Ecto neural progenitor cell (in vitro differentiated cells): ENCODE results near the gene UBE2D4.
A peak's percentile ranks its signal among the peaks of the same experiment; 100 is the strongest.
"Not testable (repeated sequence)": the region's sequence is repeated elsewhere in the genome, so short reads cannot be mapped to it uniquely, and the experiment has no call there.

Experiments
- DNase-seq: peaks from one replicate; pipeline ENCODE4 v3.0.0-alpha.2; 2018; ENCODE audit warnings: low spot score

UBE2D4 gene

GRCh38 chr7:43925984-43926797, at the start of gene UBE2D4:
Gene UBE2D4, plus strand, starts transcription at chr7:43926436. Its CDS starts 97 bp downstream, at chr7:43926533.
- peak; percentile 84 for DNase-seq

GRCh38 chr7:43876976-43877745, 49.1 kb upstream of the UBE2D4 start:
- DNase-seq, result no peak

- no peak for DNase-seq
These were observed 48.0 kb upstream of the UBE2D4 start for GRCh38 chr7:43877968-43878864.

- DNase-seq, result no peak
These were observed 47.4 kb upstream of the UBE2D4 start for GRCh38 chr7:43878867-43879266.

- DNase-seq, result no peak
These were observed 46.8 kb upstream of the UBE2D4 start for GRCh38 chr7:43879477-43879876.

- no peak for DNase-seq
These were observed 45.6 kb upstream of the UBE2D4 start for GRCh38 chr7:43880596-43880995.

- no peak for DNase-seq
These were observed 42.0 kb upstream of the UBE2D4 start for GRCh38 chr7:43884209-43884608.

GRCh38 chr7:43884617-43885016, 41.6 kb upstream of the UBE2D4 start:
- DNase-seq, result no peak

GRCh38 chr7:43888993-43889945, 37.0 kb upstream of the UBE2D4 start:
- no peak for DNase-seq

- no peak for DNase-seq
These were observed 35.8 kb upstream of the UBE2D4 start for GRCh38 chr7:43890468-43890867.

- DNase-seq, result no peak
These were observed 34.9 kb upstream of the UBE2D4 start for GRCh38 chr7:43891069-43891955.

GRCh38 chr7:43895847-43896415, 30.3 kb upstream of the UBE2D4 start:
- DNase-seq, result no peak

- DNase-seq, result not testable (repeated sequence)
These were observed 27.7 kb upstream of the UBE2D4 start for GRCh38 chr7:43898571-43898970.

GRCh38 chr7:43902542-43903054, 23.6 kb upstream of the UBE2D4 start:
- no peak for DNase-seq

GRCh38 chr7:43904533-43905208, 21.6 kb upstream of the UBE2D4 start:
- no peak for DNase-seq

GRCh38 chr7:43905209-43905946, 20.9 kb upstream of the UBE2D4 start:
- DNase-seq, result no peak

GRCh38 chr7:43905956-43906330, 20.3 kb upstream of the UBE2D4 start:
- peak; percentile 63 for DNase-seq

- peak; percentile 74 for DNase-seq
These were observed 19.8 kb upstream of the UBE2D4 start, which contains the start of gene URGCP for GRCh38 chr7:43906331-43907010. Gene URGCP, minus strand, starts transcription at chr7:43906596. Its CDS starts 21 bp downstream, at chr7:43906575.
